ENCODE results near the gene TCF7.

The TCF7 gene

GRCh38 chr5:134113902-134114875 lies at the start of gene TCF7:
TSS of gene TCF7 (plus strand) at chr5:134114681. CDS start at chr5:134114907, 226 bp downstream.
- DNase-seq (ENCODE audit: low spot score), result peak; percentile 98

- DNase-seq (ENCODE audit: low spot score), result no peak
Observed at GRCh38 chr5:134069553-134069952, 44.9 kb upstream of the TCF7 start.

- DNase-seq (ENCODE audit: low spot score), result peak; percentile 53
Observed at GRCh38 chr5:134070725-134071613, 43.5 kb upstream of the TCF7 start.

GRCh38 chr5:134071614-134072207 lies 42.8 kb upstream of the TCF7 start:
- DNase-seq (ENCODE audit: low spot score), result no peak

GRCh38 chr5:134072471-134073210 lies 41.8 kb upstream of the TCF7 start:
- no peak for DNase-seq (ENCODE audit: low spot score)

GRCh38 chr5:134073404-134073803 lies 41.1 kb upstream of the TCF7 start:
- no peak for DNase-seq (ENCODE audit: low spot score)

- DNase-seq (ENCODE audit: low spot score), result no peak
Observed at GRCh38 chr5:134075102-134075501, 39.4 kb upstream of the TCF7 start.

GRCh38 chr5:134077926-134078580 lies 36.4 kb upstream of the TCF7 start:
- no peak for DNase-seq (ENCODE audit: low spot score)

GRCh38 chr5:134079748-134080581 lies 34.5 kb upstream of the TCF7 start:
- DNase-seq (ENCODE audit: low spot score), result no peak

- DNase-seq (ENCODE audit: low spot score), result no peak
Observed at GRCh38 chr5:134082264-134082992, 32.1 kb upstream of the TCF7 start.

GRCh38 chr5:134083517-134083916 lies 31.0 kb upstream of the TCF7 start:
- DNase-seq (ENCODE audit: low spot score), result peak; percentile 33

GRCh38 chr5:134084022-134084565 lies 30.4 kb upstream of the TCF7 start:
- DNase-seq (ENCODE audit: low spot score), result no peak

GRCh38 chr5:134084570-134084969 lies 29.9 kb upstream of the TCF7 start:
- no peak for DNase-seq (ENCODE audit: low spot score)

GRCh38 chr5:134085411-134085810 lies 29.1 kb upstream of the TCF7 start:
- no peak for DNase-seq (ENCODE audit: low spot score)

- DNase-seq (ENCODE audit: low spot score), result no peak
Observed at GRCh38 chr5:134086225-134086942, 28.1 kb upstream of the TCF7 start.

- DNase-seq (ENCODE audit: low spot score), result no peak
Observed at GRCh38 chr5:134086943-134087305, 27.6 kb upstream of the TCF7 start.

GRCh38 chr5:134088291-134088690 lies 26.2 kb upstream of the TCF7 start:
- DNase-seq (ENCODE audit: low spot score), result peak; percentile 84

GRCh38 chr5:134088994-134089560 lies 25.4 kb upstream of the TCF7 start:
- DNase-seq (ENCODE audit: low spot score), result no peak
